Epithelial cell of proximal tubule (primary cell): Measurements from ENCODE around the gene LRBA. TPM values are rescaled to one million over a fixed set of nuclear protein-coding genes. Genes with fewer than 3 reads are reported as not detected.

Experiments used
- DNase-seq: peaks from one replicate; pipeline ENCODE4 v3.0.0-alpha.2; 2011; ENCODE audit warnings: low read depth
- H3K4me3 ChIP-seq: 2 replicates; pipeline ENCODE4 v1.5.1; 2011; ENCODE audit warnings: low read depth, mild to moderate bottlenecking, low read length
- total RNA-seq: library from RNA; depleted of rRNA; stranded (reverse); fragments of >200 nt; gene quantifications from 2 replicates; pipeline ENCODE4 v1.2.3, GENCODE V29; 2015
- TF ChIP-seq, protein P1 (sequence below): conservative IDR thresholded peaks from 2 replicates; pipeline ENCODE4 v1.5.1; 2012; ENCODE audit warnings: low read depth, mild to moderate bottlenecking, low read length

The LRBA gene
- total RNA-seq, 1 donor from 2014 or later, result 58.9 TPM

DNA sequence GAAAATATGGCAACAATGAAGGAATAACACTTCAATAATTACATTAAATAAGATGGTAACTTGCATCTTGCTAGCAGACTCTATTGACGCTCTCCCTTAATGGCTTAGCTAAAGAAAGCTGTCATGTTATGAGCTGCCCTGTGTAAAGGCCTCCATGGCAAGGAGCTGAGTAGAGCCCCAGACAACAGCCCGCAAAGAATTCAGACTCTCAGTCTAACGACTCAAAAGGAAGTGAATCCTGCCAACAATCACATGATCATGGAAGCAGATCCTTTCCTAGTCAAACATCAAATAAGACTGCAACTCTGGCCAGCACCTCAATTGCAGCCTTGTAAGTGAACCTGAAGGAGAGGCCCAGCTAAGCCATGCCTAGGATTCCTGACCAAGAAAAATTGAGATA lies 275.5 kb downstream of the LRBA start:
- no peak overlapping the region for H3K4me3 ChIP-seq
- TF ChIP-seq, protein P1, sequence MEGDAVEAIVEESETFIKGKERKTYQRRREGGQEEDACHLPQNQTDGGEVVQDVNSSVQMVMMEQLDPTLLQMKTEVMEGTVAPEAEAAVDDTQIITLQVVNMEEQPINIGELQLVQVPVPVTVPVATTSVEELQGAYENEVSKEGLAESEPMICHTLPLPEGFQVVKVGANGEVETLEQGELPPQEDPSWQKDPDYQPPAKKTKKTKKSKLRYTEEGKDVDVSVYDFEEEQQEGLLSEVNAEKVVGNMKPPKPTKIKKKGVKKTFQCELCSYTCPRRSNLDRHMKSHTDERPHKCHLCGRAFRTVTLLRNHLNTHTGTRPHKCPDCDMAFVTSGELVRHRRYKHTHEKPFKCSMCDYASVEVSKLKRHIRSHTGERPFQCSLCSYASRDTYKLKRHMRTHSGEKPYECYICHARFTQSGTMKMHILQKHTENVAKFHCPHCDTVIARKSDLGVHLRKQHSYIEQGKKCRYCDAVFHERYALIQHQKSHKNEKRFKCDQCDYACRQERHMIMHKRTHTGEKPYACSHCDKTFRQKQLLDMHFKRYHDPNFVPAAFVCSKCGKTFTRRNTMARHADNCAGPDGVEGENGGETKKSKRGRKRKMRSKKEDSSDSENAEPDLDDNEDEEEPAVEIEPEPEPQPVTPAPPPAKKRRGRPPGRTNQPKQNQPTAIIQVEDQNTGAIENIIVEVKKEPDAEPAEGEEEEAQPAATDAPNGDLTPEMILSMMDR, result no peak
- DNase-seq, result no peak

GRCh38 chr4:150725957-150726523 lies 289.0 kb downstream of the LRBA start:
- TF ChIP-seq, protein P1, result no peak
- no peak for DNase-seq
- H3K4me3 ChIP-seq, result no peak overlapping the region

- no peak for DNase-seq
- no peak overlapping the region for H3K4me3 ChIP-seq
- TF ChIP-seq, protein P1, result no peak
These were observed 291.2 kb downstream of the LRBA start for GRCh38 chr4:150723727-150724411.

DNA sequence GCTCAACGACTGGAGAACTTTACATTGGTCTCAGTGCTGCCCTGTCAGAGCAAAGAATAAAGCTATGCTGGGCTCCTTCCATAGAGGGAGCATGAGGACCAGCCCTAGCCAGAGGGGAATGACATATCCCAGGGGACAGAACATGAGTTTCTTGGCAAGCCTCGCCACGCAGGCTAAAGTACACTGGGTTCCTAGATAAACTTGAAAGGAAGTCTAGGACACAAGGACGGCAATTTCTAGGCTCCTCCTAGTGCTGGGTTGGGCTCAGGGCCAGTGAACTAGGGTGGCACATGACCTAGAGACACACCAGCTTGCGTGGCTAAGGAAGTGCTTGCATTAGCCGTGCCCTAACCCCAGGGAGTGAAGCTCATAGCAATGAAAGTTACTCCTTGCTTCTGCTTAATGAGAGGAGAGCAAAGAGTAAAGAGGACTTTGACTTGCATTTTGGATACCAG lies 292.1 kb downstream of the LRBA start:
- H3K4me3 ChIP-seq, result no peak overlapping the region
- DNase-seq, result peak; percentile 20
- TF ChIP-seq, protein P1, result peak; percentile 12

- no peak for DNase-seq
- TF ChIP-seq, protein P1, result no peak
These were observed 294.0 kb downstream of the LRBA start for GRCh38 chr4:150720973-150721518.

DNA sequence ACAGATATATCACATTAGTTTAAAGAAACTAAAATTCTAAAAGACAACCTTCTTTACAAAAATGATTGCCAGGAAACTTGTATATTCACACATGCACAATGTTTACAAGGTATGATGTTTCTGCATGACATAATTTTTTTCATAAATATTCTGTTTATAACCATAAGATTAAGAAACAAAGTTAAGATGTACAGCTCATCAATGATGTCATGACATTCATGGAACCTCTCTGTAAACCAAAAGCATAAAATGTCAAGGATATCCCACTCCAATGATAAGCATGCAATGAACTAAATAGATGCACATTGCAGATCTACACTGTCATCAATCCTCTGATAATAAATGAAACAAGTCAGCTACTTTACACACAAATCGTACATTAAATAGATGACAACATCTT lies 297.1 kb downstream of the LRBA start:
- TF ChIP-seq, protein P1, result no peak
- no peak for DNase-seq
- no peak overlapping the region for H3K4me3 ChIP-seq

More at GRCh38 chr4:150720973-150721518, 294.0 kb downstream of the LRBA start:
- H3K4me3 ChIP-seq, result no peak overlapping the region
